Lower lobe of right lung (tissue), 2 donors: Measurements from ENCODE around the gene TMEM17. TPM values are rescaled to one million over a fixed set of nuclear protein-coding genes. Genes with fewer than 3 reads are reported as not detected.

Experiments
- ATAC-seq, 2 donors: fragments of 200-7000 bp; cut with Tn5 transposase; one replicate each; pipeline ENCODE4 v1.9.1; 2020 to 2022; ENCODE audit warnings: mild to moderate bottlenecking in 2 of 2, moderate library complexity in 2 of 2
- DNase-seq: peaks from one replicate; pipeline ENCODE4 v3.0.0-alpha.2; 2020
- H3K27ac ChIP-seq: fragments of 200-600 bp; one replicate; pipeline ENCODE4 v1.8.0; 2022
- H3K27me3 ChIP-seq: fragments of 200-600 bp; one replicate; pipeline ENCODE4 v1.8.0; 2022; ENCODE audit warnings: low read depth
- H3K36me3 ChIP-seq: fragments of 200-600 bp; one replicate; pipeline ENCODE4 v1.8.0; 2022; ENCODE audit warnings: mild to moderate bottlenecking
- H3K4me1 ChIP-seq: fragments of 200-600 bp; one replicate; pipeline ENCODE4 v1.8.0; 2022
- H3K4me3 ChIP-seq: fragments of 200-600 bp; one replicate; pipeline ENCODE4 v1.8.0; 2022; ENCODE audit warnings: mild to moderate bottlenecking
- H3K9me3 ChIP-seq: fragments of 200-600 bp; one replicate; pipeline ENCODE4 v1.8.0; 2022
- intact Hi-C: fragments of 100-400 bp; cut with DNase I; formaldehyde crosslinking; loops from one replicate; pipeline ENCODE4 v1.11.0; 2022
- total RNA-seq: library from RNA; stranded (reverse); fragmentation: NEBNext Ultra II Directional; extraction: Animal tissue kit (Norgen Biotek cat#: 25700); gene quantifications from one replicate; pipeline ENCODE4 v1.2.1, GENCODE V29; 2021
- TF ChIP-seq, protein P1 (sequence below): fragments of 200-600 bp; IDR thresholded peaks from one replicate; pipeline ENCODE4 v1.8.0; 2022; ENCODE audit warnings: antibody characterized with exemption, mild to moderate bottlenecking
- donor health status: DM: no; HTN: yes; CAD: no; lungs with severe emphysema.

TMEM17 gene
- total RNA-seq, 1 donor from 2014 or later: 1.8 TPM

DNA sequence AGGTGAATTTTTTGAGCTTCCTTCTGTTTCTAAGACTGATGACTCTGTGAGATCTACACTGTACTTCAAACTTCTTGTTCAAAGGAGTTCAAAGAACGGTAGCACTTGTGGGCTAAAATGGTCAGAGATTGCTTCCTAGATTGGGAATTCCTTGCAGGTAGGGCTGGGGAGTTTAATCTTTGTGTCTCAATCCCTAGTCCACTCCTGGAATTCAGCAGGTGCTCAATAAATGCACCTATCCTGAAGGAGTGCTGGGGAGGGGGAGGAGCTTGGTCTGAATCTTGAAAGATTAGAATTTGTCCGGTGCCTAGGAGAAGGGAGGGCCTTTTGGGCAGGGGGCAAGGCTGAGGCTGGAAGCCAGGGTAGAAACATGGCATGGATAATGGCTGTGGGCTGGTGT is 34.6 kb downstream of the TMEM17 start:
- Histone ChIP-seq H3K4me1 (peaks cover 41% of the 10 kb centered on the region), H3K4me3 (no peak overlapping the region), H3K9me3 (no peaks in the 10 kb centered on the region), H3K27ac (no peak overlapping the region), H3K27me3 (no peaks in the 10 kb centered on the region), H3K36me3 (no peaks in the 10 kb centered on the region)
- ATAC-seq (no peak), DNase-seq (no peak)
- TF ChIP-seq, protein P1, sequence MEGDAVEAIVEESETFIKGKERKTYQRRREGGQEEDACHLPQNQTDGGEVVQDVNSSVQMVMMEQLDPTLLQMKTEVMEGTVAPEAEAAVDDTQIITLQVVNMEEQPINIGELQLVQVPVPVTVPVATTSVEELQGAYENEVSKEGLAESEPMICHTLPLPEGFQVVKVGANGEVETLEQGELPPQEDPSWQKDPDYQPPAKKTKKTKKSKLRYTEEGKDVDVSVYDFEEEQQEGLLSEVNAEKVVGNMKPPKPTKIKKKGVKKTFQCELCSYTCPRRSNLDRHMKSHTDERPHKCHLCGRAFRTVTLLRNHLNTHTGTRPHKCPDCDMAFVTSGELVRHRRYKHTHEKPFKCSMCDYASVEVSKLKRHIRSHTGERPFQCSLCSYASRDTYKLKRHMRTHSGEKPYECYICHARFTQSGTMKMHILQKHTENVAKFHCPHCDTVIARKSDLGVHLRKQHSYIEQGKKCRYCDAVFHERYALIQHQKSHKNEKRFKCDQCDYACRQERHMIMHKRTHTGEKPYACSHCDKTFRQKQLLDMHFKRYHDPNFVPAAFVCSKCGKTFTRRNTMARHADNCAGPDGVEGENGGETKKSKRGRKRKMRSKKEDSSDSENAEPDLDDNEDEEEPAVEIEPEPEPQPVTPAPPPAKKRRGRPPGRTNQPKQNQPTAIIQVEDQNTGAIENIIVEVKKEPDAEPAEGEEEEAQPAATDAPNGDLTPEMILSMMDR: no peak
- intact Hi-C loops: no loop called here

DNA sequence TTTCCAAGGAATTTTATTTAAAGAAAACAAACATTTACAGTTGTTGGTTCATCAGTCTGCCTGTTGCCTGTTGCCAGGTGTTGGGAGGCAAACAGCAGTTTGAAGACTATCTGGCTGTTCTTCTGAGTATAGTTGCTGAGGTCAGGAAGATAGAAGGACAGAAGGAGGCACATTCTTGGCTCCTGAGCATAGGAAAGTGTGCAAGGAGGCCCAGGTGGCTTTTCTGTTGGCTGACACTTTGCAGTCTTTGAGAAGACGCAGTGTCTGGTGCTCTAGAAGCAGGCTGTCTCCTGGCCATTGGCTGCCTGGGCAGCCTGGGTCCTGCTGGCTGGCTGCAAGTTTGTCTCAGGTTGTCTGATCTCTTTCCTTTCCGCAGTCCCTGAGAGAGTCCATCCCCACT is 36.4 kb downstream of the TMEM17 start:
- Histone ChIP-seq H3K9me3 (no peaks in the 10 kb centered on the region), H3K4me3 (no peak overlapping the region), H3K27me3 (no peaks in the 10 kb centered on the region), H3K4me1 (peaks cover 25% of the 10 kb centered on the region), H3K27ac (no peak overlapping the region), H3K36me3 (no peaks in the 10 kb centered on the region)
- DNase-seq: no peak
- intact Hi-C loops: no loop called here
- TF ChIP-seq, protein P1: no peak
- ATAC-seq: no peak

DNA sequence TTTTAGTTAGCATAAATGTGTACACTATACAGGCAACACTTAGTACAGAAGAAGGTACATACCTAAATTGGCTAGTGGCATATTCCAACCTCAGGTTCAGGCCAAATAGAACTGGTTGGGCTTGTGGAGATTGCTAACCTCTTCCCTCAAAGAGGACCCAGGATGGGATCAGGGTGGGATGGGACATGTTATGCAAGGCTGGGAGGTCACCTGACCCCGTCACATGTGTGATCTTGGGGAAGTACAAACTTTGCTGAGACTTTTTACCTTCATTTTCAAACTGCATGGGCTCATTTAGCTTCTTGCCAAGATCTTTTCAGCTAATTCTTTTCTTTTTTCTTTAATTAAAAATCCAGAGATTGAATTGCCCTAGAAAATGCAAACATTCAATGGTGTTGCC is 36.9 kb downstream of the TMEM17 start:
- no peaks in the 10 kb centered on the region for H3K9me3 ChIP-seq
- DNase-seq: no peak
- H3K27me3 ChIP-seq: no peaks in the 10 kb centered on the region
- intact Hi-C loops: no loop called here
- ATAC-seq: no peak
- H3K36me3 ChIP-seq: no peaks in the 10 kb centered on the region
- no peak overlapping the region for H3K27ac ChIP-seq
- peaks cover 22% of the 10 kb centered on the region for H3K4me1 ChIP-seq
- TF ChIP-seq, protein P1: no peak
- no peak overlapping the region for H3K4me3 ChIP-seq

DNA sequence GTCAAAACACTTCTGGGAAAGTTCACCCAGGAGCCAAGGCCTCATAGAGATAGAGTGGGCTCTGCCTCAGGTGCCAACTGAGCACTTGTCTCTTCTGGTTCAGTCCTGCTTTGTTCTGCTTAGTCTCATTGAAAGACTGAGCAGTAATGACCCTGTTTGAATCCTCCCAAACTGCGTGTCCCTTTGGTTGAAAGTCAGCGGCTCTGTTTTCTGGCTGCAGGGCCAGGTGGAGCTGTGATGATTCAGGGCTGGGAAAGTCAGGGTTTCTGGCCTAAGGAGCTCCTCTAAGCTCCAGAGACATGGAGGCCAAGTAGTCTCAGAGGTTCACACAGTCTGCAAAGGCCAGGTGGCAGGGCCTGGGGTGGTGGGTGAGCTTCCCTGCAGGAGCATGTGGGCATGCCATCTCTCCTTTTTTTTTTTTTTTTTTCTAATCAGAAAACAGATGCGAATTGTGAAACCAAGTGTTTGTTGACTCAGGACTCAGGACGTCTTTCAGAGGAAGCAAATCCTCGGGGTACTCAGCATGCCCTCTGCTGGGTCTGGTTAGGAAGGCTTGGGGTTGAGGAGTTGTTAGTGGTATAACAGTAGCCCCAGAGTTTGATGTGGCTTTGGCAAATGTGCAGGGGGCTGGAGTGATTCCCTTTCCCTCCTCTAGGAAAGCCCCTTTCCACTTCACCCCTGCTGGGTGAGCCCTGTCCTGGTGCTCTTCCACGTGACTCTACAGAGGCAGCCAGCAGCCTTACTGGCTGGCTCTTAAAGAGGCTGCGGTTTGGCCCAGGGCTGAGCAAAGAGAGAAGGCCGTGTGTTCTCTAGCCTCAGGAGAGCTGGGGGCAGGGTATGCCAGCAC is 38.3 kb downstream of the TMEM17 start:
- Histone ChIP-seq H3K27me3 (no peaks in the 10 kb centered on the region), H3K36me3 (no peaks in the 10 kb centered on the region), H3K4me3 (no peak overlapping the region), H3K9me3 (no peaks in the 10 kb centered on the region), H3K27ac (peak overlapping the region; percentile 14), H3K4me1 (peaks cover 17% of the 10 kb centered on the region)
- intact Hi-C loops: no loop called here
- peak; percentile 57 for DNase-seq
- ATAC-seq: peak; percentile 63 to 76
- TF ChIP-seq, protein P1: no peak

DNA sequence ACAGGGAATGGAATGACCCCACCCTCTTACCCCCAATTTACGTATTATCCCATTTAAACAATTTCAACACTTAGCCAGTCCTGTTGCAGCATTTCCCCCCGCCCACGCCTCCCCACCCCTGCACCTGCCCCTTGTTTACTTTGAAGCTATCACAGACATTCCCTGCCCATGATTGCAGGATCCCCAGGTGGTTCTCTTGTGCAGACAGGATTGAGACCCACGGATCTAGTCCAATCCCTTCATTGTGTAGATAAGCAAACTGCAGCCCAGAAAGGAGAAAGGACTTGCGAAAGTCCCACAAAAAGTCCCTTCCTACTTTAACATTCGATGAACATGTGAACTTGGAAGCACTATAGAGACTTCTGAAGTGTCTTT is 38.9 kb downstream of the TMEM17 start:
- Histone ChIP-seq H3K9me3 (no peaks in the 10 kb centered on the region), H3K27me3 (no peaks in the 10 kb centered on the region), H3K36me3 (no peaks in the 10 kb centered on the region), H3K4me1 (peaks cover 17% of the 10 kb centered on the region), H3K27ac (no peak overlapping the region), H3K4me3 (no peak overlapping the region)
- intact Hi-C loops: no loop called here
- ATAC-seq (no peak), DNase-seq (no peak)
- TF ChIP-seq, protein P1: no peak
